GM19043 (cell line): ENCODE data around the gene ELAC1.

ENCODE experiments used
- ATAC-seq: cut with Tn5 transposase; IDR thresholded peaks from one replicate; pipeline ENCODE4 v1.9.1; 2021; ENCODE audit warnings: low read depth; ENCODE audit not compliant: unreplicated experiment

The ELAC1 gene

DNA sequence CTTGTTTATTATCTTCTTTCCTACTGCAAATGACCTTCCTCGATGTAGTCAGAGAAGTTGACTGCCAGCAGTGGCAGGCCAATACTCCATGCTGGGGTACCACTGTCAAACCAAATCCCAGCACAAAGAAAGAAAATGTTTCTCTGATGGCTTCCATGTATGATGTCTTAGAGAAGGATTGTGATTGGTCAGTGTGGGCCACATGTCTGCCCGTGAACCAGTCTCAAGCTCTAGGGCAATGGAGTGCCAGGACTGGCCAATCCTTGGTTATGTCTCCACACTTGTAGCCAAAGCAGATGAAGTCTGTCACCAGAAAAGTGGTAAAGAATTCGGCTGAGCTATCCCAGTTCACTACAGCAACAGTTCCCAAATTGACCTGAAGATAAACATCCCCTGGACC, 44.6 kb downstream of the ELAC1 start:
- ATAC-seq: no peak

DNA sequence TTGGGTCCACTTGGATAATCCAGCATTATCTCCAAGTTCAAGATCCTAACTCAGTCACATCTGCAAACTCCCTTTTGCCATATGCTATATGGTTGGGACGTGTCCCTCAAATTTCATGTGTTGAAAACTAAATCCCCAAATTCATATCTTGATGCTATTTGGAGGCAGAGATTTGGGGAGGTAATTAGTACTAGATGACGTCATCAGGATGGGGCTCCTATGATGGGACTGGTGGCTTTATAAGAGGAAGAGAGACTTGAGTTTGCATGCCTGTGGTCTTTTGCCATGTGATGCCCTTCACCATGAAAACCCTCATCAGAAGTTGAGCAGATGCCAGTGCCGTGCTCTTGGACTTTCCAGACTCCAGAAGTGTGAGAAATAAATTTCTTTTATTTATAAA, 45.4 kb downstream of the ELAC1 start:
- ATAC-seq: no peak

DNA sequence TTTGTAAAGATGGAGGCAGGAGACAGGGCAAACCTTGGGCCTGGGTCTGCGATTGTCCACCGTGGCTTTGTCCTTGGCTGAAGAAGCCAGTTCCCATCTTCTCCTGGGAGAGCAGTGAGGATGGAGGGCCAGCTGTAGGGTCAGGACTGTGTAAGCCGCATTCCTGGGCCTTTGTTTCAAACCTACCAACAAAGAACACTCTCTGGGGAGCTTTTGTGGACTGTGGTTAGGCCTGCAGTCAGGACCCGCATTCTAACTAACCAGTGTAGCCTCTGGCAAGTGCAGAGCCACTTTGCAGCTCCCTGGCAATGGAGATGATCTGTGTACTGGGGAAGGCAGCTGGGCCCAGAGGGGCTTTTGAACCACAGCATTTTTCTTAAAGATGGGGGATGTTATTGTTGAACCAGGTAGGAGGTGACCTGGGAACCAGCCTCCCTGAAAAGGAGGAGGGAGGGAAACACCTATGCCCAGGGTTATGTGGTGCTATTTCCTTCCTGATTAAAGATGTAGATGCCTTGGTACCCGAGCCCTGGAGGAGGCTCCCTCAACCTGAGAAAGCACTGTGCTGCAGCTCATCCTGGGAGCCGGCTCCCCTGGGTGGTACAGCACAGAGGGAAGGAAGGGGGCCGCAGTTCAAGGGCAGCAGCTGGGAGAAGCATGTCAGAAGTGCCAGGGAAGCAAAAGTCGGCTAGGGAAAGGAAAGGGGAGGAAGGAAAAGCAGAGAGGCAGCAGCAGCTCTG, 49.5 kb downstream of the ELAC1 start:
- ATAC-seq: no peak

DNA sequence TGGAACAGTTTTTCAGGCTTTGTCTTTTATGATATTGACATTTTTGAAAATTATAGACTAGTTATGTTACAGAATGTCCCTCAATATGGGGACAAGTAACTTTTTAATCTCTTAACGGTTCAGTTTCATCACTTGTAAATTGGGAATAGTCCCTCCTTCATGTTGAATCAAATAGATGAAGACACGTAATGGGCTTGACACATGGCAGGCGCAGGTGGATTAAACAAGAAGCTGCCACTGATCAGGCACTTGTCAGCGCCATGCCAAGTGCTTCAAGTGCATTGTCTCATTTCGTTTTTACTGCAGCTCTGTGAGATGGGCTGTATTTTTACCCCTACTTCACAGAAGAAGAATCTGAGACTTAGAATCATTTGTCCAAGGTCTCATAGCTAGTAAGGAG, 52.7 kb downstream of the ELAC1 start:
- ATAC-seq: no peak

DNA sequence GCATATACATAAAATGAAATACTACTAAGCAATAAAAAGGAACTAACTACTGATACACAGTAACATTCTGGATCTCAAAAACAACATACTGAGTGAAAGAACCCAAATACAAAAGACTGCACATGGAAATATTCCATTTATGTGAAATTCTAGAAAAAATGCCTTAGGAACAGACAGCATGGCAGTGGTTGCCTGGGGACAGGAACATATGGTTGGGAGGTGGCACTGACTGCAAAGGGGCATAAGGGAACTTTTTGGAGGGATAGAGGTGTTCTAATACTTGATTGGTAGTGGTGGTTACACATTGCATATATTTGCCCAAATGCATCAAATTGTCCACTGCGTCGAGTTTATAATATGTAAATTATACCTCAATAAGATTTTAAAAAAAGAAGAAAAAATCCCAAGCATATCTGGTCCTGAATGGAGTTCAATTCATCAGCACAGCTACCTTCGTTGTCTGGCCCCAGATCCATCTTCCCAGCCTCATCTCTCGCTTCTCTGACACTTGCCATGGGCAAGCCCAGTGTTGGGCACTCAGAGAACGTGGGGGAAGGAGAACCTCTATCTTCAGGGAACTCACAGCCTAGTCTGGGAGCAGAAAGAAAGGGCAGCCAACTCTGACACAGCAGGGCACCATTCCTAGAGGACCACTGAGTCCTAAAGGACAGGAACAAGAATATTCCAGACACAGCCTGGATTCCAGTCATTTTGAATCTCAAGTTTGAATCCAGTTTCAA, 53.6 kb downstream of the ELAC1 start:
- no peak for ATAC-seq

DNA sequence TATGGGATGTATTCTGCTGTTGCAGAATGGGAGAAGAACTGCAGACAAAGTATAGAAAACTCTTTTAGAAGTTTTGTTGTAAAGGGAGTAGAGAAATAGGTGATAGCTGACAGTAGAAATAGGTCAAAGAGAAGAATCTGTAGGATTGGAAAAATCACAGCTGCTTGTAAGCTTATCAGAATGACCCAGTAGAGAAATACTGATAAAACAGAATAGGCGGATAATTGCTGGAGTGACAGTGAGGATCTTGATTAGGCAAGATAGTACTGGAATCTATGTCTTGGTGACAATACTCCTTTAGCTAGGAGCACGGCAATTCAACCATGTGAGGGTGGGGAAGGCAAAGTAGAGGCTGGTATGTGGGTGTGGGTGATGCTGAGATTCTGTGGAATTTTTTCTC, 57.7 kb downstream of the ELAC1 start:
- no peak for ATAC-seq

DNA sequence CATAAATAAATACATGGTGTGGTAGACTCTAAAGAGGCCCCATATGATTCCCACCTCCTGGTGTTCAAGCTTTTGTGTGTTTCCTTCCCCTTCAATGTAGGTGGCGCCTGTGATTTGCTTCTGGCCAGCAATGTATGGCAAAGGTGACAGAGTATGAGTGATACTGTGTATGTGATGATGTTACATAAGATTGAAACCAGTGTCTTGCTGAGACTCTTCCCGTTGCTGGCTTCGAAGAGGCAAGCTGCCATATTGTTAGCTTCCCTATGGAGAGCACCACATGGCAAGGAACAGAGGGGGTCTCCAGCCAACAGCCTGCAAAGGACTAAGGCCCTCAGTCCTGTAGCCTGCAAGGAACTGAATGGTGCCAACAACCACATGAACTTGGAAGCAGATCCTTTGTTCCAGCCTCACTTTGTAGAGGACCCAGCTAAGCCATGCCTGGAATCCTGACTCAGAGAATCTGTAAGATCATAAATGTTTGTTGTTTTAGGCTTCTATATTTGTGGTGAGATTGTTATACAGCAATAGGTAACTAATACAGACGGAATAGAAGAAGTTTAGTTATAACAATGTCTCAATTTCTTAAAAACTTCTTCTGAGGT, 60.5 kb downstream of the ELAC1 start:
- no peak for ATAC-seq

DNA sequence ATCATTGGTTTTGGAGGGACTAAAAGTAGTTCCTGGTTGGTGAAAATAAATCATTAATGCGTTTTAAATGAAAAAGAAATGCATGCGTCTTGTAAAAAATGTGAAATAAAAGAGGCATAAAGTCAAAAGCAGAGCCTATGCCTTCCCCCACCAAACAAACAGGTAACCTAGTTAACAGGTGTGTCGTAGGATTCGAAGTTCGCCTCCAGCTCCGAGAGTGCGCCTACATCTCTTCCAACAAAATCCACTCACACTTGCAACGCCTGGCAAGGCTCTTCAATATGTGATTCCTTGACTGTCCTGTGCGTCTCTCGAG, 61.5 kb downstream of the ELAC1 start:
- ATAC-seq: no peak

DNA sequence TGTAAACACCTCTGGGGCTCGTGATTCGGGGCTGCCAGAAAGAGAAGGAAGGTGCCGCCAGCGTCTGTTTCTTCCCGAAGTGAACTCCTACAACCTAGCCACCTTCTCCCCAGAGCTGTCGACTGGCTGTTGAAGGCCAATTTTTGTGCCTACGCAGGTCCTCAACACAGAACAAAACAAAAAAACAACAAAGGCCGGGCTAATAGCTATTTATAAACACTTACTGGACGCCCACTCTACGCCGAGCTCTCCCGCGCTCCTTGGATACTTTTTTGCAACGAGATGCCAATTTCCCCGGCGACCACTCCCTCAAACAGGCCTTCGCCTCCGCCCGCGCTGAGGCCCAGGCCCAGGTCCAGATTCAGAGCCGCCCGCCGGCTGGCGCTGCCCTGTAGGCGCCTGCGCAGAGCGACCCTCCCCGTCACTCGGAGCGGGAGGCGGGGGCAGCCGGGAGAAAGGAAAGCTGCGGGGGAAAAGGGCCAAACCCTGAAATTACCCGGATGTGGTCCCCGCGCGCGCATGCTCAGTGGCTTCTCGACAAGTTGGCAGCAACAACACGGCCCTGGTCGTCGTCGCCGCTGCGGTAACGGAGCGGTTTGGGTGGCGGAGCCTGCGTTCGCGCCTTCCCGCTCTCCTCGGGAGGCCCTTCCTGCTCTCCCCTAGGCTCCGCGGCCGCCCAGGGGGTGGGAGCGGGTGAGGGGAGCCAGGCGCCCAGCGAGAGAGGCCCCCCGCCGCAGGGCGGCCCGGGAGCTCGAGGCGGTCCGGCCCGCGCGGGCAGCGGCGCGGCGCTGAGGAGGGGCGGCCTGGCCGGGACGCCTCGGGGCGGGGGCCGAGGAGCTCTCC, 62.1 kb downstream of the ELAC1 start, which contains the start of gene SMAD4:
Gene SMAD4 (plus strand): TSS at position 520 of the 843 bp plus-strand sequence. CDS start 16,834 bp downstream, outside the sequence.
- peak; percentile 73 for ATAC-seq

DNA sequence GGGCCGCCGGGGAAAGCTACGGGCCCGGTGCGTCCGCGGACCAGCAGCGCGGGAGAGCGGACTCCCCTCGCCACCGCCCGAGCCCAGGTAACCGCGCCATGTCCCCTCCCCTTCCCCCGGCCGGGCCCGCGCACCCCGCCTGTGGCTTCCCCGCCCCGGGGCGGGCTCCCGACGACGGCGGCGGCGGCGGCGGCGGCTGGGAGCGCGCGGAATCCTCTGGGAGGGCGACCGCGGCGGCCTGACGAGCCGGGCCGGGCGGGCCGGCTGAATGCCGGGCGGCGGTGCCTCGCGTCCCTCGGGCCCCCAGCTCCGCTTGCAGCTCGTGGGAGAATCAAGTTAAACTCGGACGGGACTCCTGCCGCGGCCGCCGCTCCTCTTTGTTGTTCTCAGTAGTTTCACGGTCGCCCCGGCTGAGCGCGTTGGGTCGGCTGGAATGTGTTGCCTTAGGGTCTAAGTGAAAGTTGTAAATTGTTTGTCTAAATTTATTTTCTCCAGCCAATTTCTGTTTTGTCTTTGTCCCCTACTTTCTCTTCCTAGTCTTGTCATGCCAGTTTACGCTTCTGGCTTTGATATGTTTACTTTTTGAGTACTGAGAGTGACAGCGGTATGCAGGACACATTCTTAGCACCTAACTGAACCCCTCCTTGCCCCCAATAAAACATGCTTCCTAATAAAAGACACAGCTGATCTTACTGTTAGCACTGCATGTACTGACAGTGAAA, 62.9 kb downstream of the ELAC1 start:
- ATAC-seq: peak; percentile 51

DNA sequence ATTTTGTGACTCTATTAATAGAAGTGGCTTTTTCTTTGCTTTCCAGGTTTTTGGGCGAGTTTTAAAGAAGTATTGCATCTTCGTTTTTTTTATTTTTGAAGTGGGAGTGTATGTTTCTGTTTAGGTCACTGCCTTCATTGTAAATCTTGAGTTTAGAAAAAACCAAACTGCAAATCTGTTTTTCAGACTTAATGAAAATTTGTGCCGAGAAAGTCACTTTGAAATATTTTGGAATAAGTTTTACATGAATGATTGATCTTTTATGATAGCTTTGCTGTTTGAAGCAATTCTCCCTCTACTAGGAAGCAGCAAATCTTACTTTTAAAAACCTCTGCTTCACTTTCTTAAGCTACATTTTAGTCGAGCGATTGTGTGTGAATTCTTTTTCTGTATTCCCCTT, 64.4 kb downstream of the ELAC1 start:
- ATAC-seq: no peak

DNA sequence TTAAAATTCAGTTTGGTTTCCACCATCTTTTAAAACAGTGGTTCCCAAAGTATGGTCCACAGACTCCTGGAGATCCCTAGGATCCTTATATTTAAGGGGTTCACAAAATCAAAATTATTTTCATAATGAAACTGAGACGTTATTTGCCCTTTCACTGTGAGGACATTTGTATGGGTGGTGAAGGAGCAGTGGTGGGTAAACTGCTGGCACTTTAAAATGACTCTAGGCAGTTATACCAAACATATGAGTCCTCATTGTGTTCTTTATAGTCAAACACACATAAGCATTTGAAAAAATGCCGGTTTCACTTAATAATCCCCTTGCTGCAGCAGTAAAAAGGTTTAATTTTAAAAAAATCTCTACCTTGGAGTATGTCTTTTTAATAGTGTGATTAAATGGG, 69.4 kb downstream of the ELAC1 start:
- ATAC-seq: no peak
